Sigmoid colon (tissue), 4 donors: ENCODE results near the gene RGS7.

Experiments used
- POLR2A ChIP-seq, 2 donors: fragments of 450-650 bp; IDR thresholded peaks; one replicate each; pipeline ENCODE4 v1.6.1; 2016; ENCODE audit warnings: antibody characterized with exemption in 2 of 2, mild to moderate bottlenecking in 2 of 2, moderate library complexity in 2 of 2
- POLR2AphosphoS5 ChIP-seq, 4 donors: sonication (generic); formaldehyde crosslinking; IDR thresholded peaks; one replicate each; pipeline ENCODE4 v1.6.1; 2017; ENCODE audit warnings: antibody characterized with exemption in 4 of 4
- TF ChIP-seq, protein P1 (sequence below), 4 experiments: fragments of 450-650 bp in 3 of 4; fragments of 200-600 bp in 1 of 4; IDR thresholded peaks; one replicate each; pipeline ENCODE4 v1.5.1; 2016 to 2019; ENCODE audit warnings: antibody characterized with exemption in 4 of 4, mild to moderate bottlenecking in 3 of 4, moderate library complexity in 2 of 4

DNA sequence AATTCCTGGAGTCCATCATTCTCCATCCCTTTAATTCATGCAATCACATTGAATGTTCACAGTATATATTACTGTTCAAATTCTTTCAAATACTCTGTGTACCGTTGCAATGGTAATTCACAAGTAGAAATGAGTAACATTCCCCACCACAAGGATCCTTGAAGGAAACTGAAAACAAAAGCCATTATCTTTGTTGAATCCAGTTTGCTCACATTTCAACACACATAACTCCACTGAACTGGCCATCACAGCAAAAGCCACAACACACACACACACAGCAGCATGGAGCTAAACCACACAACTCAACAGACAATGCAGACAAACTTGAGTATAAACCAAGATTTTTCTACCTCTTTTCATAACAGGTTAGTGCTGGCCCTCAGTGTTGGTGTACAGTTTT lies 556.7 kb downstream of the RGS7 start:
- TF ChIP-seq, protein P1, sequence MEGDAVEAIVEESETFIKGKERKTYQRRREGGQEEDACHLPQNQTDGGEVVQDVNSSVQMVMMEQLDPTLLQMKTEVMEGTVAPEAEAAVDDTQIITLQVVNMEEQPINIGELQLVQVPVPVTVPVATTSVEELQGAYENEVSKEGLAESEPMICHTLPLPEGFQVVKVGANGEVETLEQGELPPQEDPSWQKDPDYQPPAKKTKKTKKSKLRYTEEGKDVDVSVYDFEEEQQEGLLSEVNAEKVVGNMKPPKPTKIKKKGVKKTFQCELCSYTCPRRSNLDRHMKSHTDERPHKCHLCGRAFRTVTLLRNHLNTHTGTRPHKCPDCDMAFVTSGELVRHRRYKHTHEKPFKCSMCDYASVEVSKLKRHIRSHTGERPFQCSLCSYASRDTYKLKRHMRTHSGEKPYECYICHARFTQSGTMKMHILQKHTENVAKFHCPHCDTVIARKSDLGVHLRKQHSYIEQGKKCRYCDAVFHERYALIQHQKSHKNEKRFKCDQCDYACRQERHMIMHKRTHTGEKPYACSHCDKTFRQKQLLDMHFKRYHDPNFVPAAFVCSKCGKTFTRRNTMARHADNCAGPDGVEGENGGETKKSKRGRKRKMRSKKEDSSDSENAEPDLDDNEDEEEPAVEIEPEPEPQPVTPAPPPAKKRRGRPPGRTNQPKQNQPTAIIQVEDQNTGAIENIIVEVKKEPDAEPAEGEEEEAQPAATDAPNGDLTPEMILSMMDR (IDR thresholded peaks at IDR 0.05), result no peak
- TF ChIP-seq POLR2AphosphoS5 (IDR thresholded peaks at IDR 0.05) (no peak), POLR2A (IDR thresholded peaks at IDR 0.05) (no peak)
